HFFc6 (cell line): Measurements from ENCODE around the gene NDUFB10. TPM values are rescaled to one million over a fixed set of nuclear protein-coding genes. Genes with fewer than 3 reads are reported as not detected.

Experiments
- DNase-seq: peaks from one replicate; pipeline ENCODE4 v3.0.0-alpha.2; 2018
- H3K27ac Mint-ChIP-seq: 2 replicates; pipeline ENCODE4 v1.8.0; 2020; ENCODE audit warnings: mild to moderate bottlenecking, mixed read lengths
- H3K27me3 Mint-ChIP-seq: 2 replicates; pipeline ENCODE4 v1.8.0; 2021; ENCODE audit warnings: mild to moderate bottlenecking, moderate library complexity, mixed read lengths; ENCODE audit not compliant: insufficient read depth
- H3K36me3 Mint-ChIP-seq: 2 replicates; pipeline ENCODE4 v1.8.0; 2021; ENCODE audit warnings: low read depth, mixed read lengths
- H3K4me1 Mint-ChIP-seq: 2 replicates; pipeline ENCODE4 v1.8.0; 2020; ENCODE audit warnings: low read depth, mixed read lengths
- H3K4me3 Mint-ChIP-seq: 2 replicates; pipeline ENCODE4 v1.8.0; 2020; ENCODE audit warnings: mild to moderate bottlenecking, moderate library complexity, mixed read lengths
- H3K9me3 Mint-ChIP-seq: 2 replicates; pipeline ENCODE4 v1.8.0; 2020; ENCODE audit warnings: mild to moderate bottlenecking, mixed read lengths
- total RNA-seq, 6 experiments: library from RNA; stranded (reverse); fragmentation: NEBNext Ultra II Directional; extraction: Animal tissue kit (Norgen Biotek cat#: 25700); gene quantifications; 2 replicates in 1 of 6; 3 replicates in 5 of 6; pipeline ENCODE4 v1.2.3, GENCODE V29; 2021
- TF ChIP-seq, protein P1 (sequence below): fragments of 200-600 bp; sonication (generic); IDR thresholded peaks from 2 replicates; pipeline ENCODE4 v1.5.0; 2021; ENCODE audit warnings: antibody characterized with exemption, mild to moderate bottlenecking

Gene NDUFB10
- total RNA-seq, 6 experiments from 2014 or later = 146 to 190 (median 173) TPM

DNA sequence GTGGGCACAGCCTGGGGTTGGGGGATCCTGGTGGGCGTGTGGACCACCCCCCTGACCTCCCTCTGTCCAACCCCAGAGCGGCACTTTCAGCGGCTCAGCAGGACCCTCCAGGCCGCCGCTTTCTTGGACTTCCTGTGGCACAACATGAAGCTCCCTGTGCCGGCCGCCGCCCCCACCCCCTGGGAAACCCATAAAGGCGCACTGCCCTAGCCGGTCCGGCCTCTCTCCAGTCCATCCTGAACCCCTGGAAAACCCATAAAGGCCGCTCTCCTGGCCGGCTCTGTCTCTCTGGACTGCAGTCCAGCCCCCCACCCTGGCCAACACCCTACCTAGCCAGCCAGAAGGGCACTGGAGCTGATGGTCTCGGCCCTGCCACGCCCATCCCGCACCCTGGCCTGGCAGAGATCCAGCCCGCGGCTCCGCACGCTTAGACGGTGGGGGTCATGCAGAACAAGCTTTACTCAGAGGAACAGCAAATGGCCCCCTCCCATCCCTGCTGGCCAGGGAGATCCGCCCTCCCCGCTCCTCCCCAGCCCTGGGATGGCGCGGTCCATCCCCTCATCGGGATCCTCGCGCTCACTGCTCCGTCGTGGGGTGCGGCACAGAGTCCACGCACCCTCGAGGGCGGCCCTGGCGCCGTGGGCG, 19.3 kb downstream of the NDUFB10 start:
- Mint-ChIP-seq H3K27me3 (peaks cover 8% of the 10 kb centered on the region), H3K27ac (no peak overlapping the region)

DNA sequence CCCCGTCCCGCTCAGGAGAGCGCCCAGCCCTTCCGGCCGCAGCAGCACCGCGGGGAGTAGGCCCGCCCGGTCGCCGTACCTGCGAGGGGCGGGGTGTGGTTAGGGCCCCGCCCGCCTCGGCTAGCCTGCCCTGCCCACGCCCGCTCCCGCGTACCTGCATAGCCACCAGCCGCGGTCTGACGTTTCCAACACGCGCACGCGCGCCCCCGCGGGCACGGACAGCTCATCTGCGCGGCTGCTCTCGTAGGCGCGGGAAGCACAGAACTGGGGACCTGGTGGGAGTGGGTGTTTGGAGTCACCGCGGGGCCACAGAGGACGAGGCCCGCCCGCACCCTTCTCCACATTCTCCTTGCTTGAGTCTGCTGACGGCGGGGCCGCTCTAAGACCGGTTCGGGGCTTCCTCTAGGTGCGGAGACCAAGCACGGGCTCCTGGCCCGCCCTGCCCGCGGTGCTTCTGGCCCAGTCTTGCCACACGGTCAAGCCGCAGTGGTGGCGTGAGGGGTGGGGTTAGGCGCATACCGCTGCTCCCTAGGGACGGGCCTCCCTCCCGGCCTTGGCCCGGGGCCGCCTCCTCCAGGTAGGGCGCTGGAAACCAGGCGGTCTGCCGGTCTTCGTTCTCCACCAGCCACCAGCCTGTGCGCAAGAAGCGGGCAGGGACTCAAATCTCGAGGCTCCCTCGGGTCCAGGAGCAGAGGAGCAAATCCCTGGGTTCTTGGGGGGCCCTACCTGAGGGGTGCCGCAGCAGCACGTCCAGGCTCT, 20.1 kb downstream of the NDUFB10 start:
- no peak overlapping the region for H3K27ac Mint-ChIP-seq
- TF ChIP-seq, protein P1, sequence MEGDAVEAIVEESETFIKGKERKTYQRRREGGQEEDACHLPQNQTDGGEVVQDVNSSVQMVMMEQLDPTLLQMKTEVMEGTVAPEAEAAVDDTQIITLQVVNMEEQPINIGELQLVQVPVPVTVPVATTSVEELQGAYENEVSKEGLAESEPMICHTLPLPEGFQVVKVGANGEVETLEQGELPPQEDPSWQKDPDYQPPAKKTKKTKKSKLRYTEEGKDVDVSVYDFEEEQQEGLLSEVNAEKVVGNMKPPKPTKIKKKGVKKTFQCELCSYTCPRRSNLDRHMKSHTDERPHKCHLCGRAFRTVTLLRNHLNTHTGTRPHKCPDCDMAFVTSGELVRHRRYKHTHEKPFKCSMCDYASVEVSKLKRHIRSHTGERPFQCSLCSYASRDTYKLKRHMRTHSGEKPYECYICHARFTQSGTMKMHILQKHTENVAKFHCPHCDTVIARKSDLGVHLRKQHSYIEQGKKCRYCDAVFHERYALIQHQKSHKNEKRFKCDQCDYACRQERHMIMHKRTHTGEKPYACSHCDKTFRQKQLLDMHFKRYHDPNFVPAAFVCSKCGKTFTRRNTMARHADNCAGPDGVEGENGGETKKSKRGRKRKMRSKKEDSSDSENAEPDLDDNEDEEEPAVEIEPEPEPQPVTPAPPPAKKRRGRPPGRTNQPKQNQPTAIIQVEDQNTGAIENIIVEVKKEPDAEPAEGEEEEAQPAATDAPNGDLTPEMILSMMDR = no peak

More for the DNA sequence above, 19.3 kb downstream of the NDUFB10 start:
- H3K4me1 Mint-ChIP-seq = peaks cover 6% of the 10 kb centered on the region; the same call in 1 of the 2 replicates
- no peak for DNase-seq
- H3K36me3 Mint-ChIP-seq = no peaks in the 10 kb centered on the region
- H3K4me3 Mint-ChIP-seq = no peak overlapping the region
- H3K9me3 Mint-ChIP-seq = no peaks in the 10 kb centered on the region
- TF ChIP-seq, protein P1 = no peak

DNA sequence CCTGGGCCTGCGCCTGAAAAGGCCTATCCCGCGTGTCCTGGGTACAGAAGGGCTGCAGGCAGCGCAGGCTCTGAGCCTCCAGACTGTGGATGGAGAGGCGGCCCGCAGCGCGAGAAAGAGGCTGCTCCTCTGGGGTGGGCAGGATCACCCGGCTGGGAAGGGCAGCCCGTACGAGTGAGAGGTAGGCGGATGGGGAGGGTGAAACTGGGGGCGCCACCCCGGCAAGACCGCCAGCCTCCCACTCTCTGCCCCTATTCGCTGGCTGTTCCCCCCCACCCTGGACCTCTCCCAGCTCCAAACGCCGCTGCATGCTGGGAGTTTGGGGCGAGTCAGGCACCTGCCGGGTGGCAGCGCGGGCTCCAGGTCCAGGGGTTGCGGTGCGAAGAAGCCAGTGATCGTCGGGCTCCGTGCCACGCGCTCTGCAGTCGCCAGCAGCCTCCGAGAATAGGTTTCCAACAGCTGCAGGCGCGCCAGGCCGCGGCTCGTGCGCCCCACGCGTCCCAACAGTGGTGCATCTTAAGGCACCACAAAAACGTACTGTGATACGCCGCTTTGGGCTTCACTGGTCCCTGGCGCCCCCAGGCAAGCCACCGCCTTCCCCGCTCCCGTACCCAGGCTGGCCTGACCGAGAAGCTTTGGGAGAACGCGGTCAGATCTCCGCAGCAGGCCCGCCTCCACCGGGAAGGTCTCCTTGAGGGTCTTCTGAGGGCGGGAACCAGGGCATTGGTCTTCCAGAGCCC, 20.9 kb downstream of the NDUFB10 start:
- H3K27me3 Mint-ChIP-seq = peaks cover 12% of the 10 kb centered on the region
- no peaks in the 10 kb centered on the region for H3K36me3 Mint-ChIP-seq
- no peak for DNase-seq
- H3K9me3 Mint-ChIP-seq = no peaks in the 10 kb centered on the region
- peaks cover 13% of the 10 kb centered on the region for H3K4me1 Mint-ChIP-seq
- TF ChIP-seq, protein P1 = no peak
- H3K4me3 Mint-ChIP-seq = no peak overlapping the region
- H3K27ac Mint-ChIP-seq = no peak overlapping the region

More for the DNA sequence above, 20.1 kb downstream of the NDUFB10 start:
- no peak for DNase-seq
- peaks cover 9% of the 10 kb centered on the region for H3K27me3 Mint-ChIP-seq
- no peaks in the 10 kb centered on the region for H3K9me3 Mint-ChIP-seq
- H3K36me3 Mint-ChIP-seq = no peaks in the 10 kb centered on the region
- H3K4me1 Mint-ChIP-seq = peaks cover 6% of the 10 kb centered on the region; the same call in 1 of the 2 replicates
- no peak overlapping the region for H3K4me3 Mint-ChIP-seq

DNA sequence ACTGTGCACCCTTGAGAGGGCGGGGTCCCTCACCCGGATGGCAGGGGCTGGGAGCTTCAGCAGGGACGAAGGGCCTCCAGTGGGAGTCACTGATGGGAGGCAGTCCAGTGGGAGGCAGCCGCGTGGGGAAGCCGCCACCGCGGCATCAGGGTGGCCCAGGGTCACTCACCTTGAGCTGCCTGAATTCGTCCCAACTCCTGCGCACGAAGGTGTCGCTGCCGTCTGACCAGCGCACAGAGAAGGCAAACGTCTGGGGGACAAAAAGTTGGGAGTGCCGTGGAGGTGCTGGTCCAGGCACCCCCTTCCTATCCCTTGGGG, 21.4 kb downstream of the NDUFB10 start:
- Mint-ChIP-seq H3K9me3 (no peaks in the 10 kb centered on the region), H3K27me3 (peaks cover 12% of the 10 kb centered on the region), H3K4me3 (no peak overlapping the region), H3K4me1 (peaks cover 16% of the 10 kb centered on the region), H3K27ac (no peak overlapping the region), H3K36me3 (no peaks in the 10 kb centered on the region)
- TF ChIP-seq, protein P1 = no peak
- no peak for DNase-seq

DNA sequence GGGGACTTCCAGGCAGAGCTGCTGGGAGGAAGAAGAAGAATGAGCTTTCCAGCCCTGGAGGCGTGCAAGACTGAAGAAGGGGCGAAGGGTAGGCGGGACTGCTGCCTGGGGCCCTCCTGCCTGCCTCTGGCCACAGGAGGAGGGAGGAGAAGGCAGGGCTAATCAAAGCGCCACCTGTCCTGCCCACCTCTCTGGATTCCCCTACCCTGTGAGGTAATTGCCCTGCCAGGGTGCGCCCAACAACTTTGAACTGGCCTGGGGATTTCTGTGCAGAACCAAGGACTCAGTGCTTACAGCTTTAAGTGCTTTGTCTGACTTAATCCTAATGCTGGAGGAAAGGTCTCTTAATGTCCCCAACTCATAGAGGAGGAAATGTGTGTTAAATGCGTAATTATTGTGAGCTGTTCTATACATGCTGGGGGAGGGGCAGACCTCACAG, 22.1 kb downstream of the NDUFB10 start, which contains the start of gene NOXO1:
Gene NOXO1 (minus strand): TSS at position 72 of the 439 bp plus-strand sequence. CDS start 290 bp downstream, outside the sequence.
- Mint-ChIP-seq H3K27ac (no peak within 1 kb of the TSS), H3K27me3 (peaks cover 12% of the 10 kb centered on the region), H3K9me3 (no peaks in the 10 kb centered on the region), H3K36me3 (0 out of 2 replicates have a peak, but pooled peaks cover 1% of the 10 kb centered on the region), H3K4me1 (peaks cover 16% of the 10 kb centered on the region), H3K4me3 (no peak within 1 kb of the TSS)
- TF ChIP-seq, protein P1 = no peak
- DNase-seq = no peak
